Measurements from ENCODE around the gene AQP7.
"Not testable (repeated sequence)": the region's sequence is repeated elsewhere in the genome, so short reads cannot be mapped to it uniquely, and the experiment has no call there.

- not testable (repeated sequence) for TF ChIP-seq POU6F1 (CRISPR knock-in tag; IDR thresholded peaks at IDR 0.05; ENCODE audit: borderline replicate concordance, low read depth); PATZ1 (CRISPR knock-in tag; IDR thresholded peaks at IDR 0.05; ENCODE audit: borderline replicate concordance); ESRRG (CRISPR knock-in tag; IDR thresholded peaks at IDR 0.05)
Observed at GRCh38 chr9:33385536-33385935, 16.8 kb downstream of the AQP7 start.
